ENCODE data around the gene CBY1.

The CBY1 gene

DNA sequence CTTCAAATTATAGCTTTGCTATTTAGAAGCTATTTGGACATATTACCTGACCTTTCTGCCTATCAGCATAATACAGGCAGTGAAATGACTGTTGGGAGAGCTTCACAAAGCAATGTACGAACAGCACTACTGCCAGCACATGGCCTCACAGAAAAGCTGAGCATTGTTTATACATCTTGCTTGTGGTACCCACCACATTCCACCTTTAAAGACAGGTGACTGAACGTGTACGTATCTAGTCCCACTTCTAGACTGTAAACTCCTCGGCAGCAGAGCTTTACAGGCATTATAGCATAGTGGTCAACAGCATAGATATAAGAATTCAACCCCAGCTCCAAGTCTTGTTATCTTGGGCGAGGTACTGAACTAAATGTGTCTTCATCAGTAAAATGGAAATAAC lies 42.7 kb downstream of the CBY1 start:
- Mint-ChIP-seq H3K4me3 (peak overlapping the region; percentile 79 to 90), H3K27ac (peak overlapping the region; percentile 95 to 98), H3K9me3 (no peaks in the 10 kb centered on the region), H3K4me1 (ENCODE audit: low read depth in 2 of 2) (peaks cover 40 to 53% of the 10 kb centered on the region in 2 donors), H3K27me3 (no peaks in the 10 kb centered on the region), H3K36me3 (ENCODE audit: insufficient read depth) (peaks cover 46% of the 10 kb centered on the region)
- DNase-seq (no peak), ATAC-seq (replicated peaks) (no peak)

DNA sequence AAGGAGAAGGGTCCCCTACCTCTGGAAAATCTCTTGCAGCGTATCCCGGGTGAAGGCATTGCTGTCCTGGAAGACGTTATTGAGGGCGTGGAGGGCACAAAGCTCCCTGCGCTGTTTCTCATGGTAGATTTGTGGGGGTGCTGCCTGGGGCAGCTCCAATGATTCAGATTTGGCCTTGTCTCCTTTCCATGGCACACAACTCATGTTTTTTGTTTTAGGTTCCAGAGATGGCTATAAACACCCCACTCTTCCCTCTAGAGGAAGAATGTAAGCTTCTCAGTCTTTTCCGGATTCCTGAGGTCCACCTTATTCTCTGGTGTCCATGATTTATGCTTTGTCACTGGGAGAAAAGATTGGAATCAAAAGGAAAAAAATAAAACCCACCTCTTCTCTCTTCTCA lies 43.3 kb downstream of the CBY1 start:
- Mint-ChIP-seq H3K27me3 (no peaks in the 10 kb centered on the region), H3K27ac (peak overlapping the region; percentile 95 to 98), H3K4me1 (ENCODE audit: low read depth in 2 of 2) (peaks cover 38 to 50% of the 10 kb centered on the region in 2 donors), H3K9me3 (no peaks in the 10 kb centered on the region), H3K36me3 (ENCODE audit: insufficient read depth) (peaks cover 40% of the 10 kb centered on the region), H3K4me3 (peak overlapping the region; percentile 79 to 90)
- DNase-seq (no peak), ATAC-seq (replicated peaks) (no peak)

DNA sequence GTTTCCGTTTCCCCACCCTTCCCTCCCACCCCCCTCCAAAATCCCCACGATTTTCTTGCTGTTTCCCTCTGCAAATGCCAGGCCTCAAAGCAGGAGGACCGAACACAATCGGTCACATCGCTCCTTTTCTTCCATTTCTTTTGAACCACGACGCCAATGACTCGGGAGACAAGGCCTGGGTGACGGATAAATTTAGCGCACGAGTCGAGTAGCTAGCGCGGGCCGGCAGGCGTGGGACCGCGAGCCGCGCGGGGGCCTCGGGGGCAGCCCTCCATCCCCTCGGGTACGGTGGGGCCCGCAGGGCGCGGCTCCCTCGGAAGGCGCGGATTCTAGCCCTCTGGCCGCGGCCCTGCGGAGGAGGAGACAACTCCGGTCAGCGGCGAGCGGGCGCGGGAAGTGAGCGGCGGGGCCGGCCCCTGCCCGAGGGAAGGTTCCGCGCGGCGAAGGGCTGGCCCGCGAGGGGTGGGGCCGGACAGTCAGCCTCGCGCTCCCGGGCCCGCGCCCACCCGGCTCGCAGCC lies 43.9 kb downstream of the CBY1 start:
- H3K4me1 Mint-ChIP-seq (ENCODE audit: low read depth in 2 of 2) = peaks cover 41 to 48% of the 10 kb centered on the region in 2 donors
- no peaks in the 10 kb centered on the region for H3K27me3 Mint-ChIP-seq
- H3K27ac Mint-ChIP-seq = peak overlapping the region; percentile 95 to 98
- no peak for ATAC-seq (replicated peaks)
- peaks cover 43% of the 10 kb centered on the region for H3K36me3 Mint-ChIP-seq (ENCODE audit: insufficient read depth)
- H3K9me3 Mint-ChIP-seq = no peaks in the 10 kb centered on the region
- no peak for DNase-seq
- H3K4me3 Mint-ChIP-seq = peak overlapping the region; percentile 79 to 90

DNA sequence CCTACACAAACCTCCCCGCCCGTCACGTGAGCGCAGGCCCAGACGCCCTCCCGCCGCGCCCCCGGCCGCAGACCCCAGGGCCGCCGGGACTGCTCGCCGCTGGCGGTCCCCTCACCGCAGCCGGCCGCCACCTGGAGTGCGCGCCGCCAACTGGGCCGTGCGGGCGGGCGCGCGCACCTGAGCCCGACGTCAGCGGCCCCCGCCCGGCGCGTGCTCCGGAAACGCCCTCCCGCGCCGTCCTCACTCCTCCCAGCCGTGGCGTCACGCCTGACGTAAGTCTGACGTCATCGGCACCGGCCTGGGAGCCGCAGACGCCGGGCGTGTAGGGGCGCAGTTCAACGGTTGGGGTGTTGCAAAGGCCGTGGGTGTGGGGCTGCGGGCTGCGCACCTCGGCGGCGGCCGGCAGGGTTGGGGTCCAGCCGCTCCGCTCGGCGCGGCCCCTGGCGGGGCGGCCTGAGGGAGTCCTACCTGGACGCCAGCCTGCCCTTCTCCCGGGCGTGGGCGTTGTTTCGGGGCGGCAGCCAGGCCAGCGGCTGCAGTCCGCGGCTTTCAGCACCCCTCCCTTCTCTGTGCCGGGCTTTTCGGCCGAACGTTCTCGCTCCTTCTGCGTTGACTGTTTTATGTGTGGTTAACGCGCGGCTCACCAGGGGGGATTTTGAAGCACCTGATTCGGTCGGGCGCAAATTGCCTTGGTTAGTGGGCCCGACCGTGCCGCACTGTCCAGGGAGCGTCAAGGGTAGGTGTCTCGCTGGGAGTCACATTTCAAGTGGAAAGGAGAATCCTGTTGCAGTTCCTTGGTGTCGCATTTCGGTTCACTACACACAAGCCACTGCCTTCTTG lies 44.6 kb downstream of the CBY1 start, which contains the start of gene JOSD1:
TSS of gene JOSD1 (minus strand) at position 155 of the 840 bp plus-strand sequence. CDS start 956 bp downstream, outside the sequence.
- Mint-ChIP-seq H3K9me3 (no peaks in the 10 kb centered on the region), H3K4me1 (ENCODE audit: low read depth in 2 of 2) (peaks cover 41 to 47% of the 10 kb centered on the region in 2 donors), H3K27me3 (no peaks in the 10 kb centered on the region), H3K27ac (peak within 1 kb of the TSS; percentile 95 to 98), H3K36me3 (ENCODE audit: insufficient read depth) (peaks cover 48% of the 10 kb centered on the region), H3K4me3 (peak within 1 kb of the TSS; percentile 79 to 90)
- ATAC-seq (replicated peaks) (peak; percentile 54), DNase-seq (peak; percentile 99 to 100 (median 99))

DNA sequence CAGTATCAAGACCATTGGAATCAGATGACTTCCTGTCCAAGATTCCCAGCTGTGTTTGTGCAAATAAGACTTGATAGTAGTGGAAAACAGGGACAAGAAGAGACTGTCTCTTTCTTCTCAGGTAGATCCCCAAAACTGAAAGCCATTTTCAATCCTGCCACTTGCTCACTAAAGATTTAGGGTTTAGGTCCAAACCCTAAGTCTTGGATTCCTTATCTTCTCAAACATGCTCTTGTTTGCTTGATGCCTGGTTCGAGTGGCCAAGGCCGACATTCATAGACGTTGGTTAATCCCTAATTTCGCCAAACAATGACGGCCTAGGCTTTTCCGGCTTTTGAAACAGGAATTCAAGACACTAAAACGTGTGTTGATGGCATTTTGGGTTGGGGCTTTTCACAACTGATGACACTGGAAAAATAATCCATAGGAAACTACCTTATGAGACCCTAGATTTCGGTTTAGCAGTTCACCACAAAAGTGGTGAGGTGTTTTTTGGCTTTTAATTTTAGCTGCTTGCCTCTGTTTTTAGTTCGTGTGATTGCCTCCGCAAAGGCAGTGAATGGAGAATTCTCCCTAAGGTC lies 48.3 kb downstream of the CBY1 start:
- Mint-ChIP-seq H3K27ac (peak overlapping the region; percentile 87 to 91), H3K27me3 (no peaks in the 10 kb centered on the region), H3K36me3 (ENCODE audit: insufficient read depth) (peaks cover 45% of the 10 kb centered on the region), H3K9me3 (no peaks in the 10 kb centered on the region), H3K4me1 (ENCODE audit: low read depth in 2 of 2) (peaks cover 40 to 41% of the 10 kb centered on the region in 2 donors), H3K4me3 (peak overlapping the region; percentile 87 to 93)
- no peak for ATAC-seq (replicated peaks)
- DNase-seq = no peak

DNA sequence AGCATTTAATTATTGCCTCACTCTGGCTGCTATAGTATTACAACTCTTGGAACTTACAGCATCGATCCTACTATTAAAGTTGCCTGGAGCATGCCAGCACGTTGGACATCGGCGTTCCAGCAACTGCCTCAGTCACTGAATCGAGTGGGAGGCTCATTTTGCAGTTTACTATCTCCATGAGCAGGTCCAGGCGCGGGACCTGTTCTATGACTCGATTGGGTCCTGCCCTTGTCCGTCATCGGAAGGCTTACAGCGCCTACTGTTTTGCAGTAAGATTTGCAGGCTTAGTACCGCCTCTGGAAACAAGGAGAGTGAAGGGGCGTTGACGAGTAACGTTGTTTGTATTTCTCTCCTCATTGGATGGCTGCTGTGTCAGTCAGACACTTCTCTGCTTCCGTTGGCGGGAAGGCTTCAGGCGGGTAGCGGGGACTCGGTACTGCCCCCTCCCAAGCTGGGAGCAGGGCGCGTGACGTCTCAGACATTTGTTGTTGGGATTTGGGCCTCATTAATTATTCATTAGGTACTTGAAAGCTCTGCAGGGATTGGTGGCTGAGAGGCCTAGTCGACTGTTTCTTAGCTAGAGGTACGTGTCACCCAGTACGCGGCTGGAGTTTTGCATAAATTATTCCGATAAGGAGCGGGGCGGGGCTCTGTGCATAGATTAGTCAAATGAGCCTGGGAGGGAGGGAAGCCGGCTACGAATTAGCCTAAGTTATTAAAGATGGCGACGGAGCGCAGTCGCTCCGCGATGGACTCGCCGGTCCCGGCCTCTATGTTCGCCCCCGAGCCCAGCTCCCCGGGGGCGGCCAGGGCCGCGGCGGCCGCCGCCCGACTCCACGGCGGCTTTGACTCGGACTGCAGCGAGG lies 49.0 kb downstream of the CBY1 start, which contains the start of gene GTPBP1:
TSS of gene GTPBP1 (plus strand) at position 710 of the 866 bp plus-strand sequence. CDS start at position 722, 12 bp downstream.
- ATAC-seq (replicated peaks) (peak; percentile 71), DNase-seq (peak; percentile 95 to 98 (median 96))
- Mint-ChIP-seq H3K27ac (peak within 1 kb of the TSS; percentile 87 to 91), H3K4me1 (ENCODE audit: low read depth in 2 of 2) (peaks cover 36 to 39% of the 10 kb centered on the region in 2 donors), H3K9me3 (no peaks in the 10 kb centered on the region), H3K4me3 (peak within 1 kb of the TSS; percentile 87 to 93), H3K27me3 (no peaks in the 10 kb centered on the region), H3K36me3 (ENCODE audit: insufficient read depth) (peaks cover 39% of the 10 kb centered on the region)

DNA sequence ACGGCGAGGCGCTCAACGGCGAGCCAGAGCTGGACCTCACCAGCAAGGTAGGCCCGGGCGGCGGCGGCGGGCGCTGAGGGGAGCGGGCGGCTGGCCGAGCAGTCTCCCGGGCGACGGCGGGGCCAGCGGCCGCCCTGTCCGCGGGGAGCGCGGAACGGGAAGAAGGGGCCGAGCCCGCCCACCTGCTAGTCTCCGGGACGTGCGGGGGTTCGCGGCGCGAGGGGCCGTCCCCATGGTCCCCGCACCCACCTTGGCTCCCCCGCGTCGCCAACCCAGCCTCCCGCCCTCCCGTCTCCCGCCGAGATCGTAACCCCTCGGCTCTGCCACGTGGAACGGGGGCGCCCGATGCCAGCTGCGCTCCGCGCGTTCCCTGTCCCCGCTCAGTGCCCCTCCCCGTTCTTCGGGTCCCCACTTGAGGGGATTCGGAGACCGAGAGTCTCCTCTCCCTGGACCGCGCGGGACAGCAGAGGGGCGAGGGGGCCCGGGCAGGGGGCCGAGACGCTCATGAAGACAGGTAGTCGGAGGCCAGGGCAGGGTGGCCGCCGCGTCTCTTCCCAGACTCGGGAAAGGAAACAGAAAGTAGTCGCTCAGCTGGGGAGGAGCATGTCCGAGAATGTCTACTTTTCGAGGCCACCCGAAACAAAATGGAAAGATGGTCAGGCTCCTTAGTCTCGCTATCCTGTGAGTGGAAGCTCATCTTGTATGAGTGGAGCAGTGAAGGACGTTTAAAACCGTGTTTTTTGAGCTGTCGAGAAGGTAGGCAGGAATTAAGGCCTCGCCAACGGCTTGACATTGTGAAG lies 49.9 kb downstream of the CBY1 start:
- Mint-ChIP-seq H3K4me1 (ENCODE audit: low read depth in 2 of 2) (peaks cover 41 to 44% of the 10 kb centered on the region in 2 donors), H3K36me3 (ENCODE audit: insufficient read depth) (peaks cover 39% of the 10 kb centered on the region), H3K27me3 (no peaks in the 10 kb centered on the region)

DNA sequence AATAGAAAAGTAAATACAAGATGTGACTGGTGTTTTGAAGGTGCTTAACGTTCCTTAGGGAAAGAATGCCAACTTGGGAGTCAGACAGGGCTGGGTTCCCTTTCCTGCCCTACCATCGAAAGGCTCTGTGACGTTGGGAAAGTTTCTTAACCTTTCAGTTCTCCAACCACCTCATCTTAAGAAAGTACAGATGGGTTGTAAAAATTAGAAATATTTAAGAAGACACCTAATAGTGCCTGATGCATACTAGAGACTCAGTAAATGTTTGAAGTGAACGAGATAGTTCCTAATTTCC lies 50.4 kb downstream of the CBY1 start:
- DNase-seq (no peak), ATAC-seq (replicated peaks) (no peak)
- peak overlapping the region; percentile 87 to 93 for H3K4me3 Mint-ChIP-seq
- H3K4me1 Mint-ChIP-seq (ENCODE audit: low read depth in 2 of 2) = peaks cover 38 to 47% of the 10 kb centered on the region in 2 donors
- H3K27me3 Mint-ChIP-seq = no peaks in the 10 kb centered on the region
- peaks cover 33% of the 10 kb centered on the region for H3K36me3 Mint-ChIP-seq (ENCODE audit: insufficient read depth)
- H3K9me3 Mint-ChIP-seq = no peaks in the 10 kb centered on the region
- peak overlapping the region; percentile 87 to 91 for H3K27ac Mint-ChIP-seq

More for the DNA sequence above, 49.9 kb downstream of the CBY1 start:
- Mint-ChIP-seq H3K9me3 (no peaks in the 10 kb centered on the region), H3K4me3 (peak overlapping the region; percentile 87 to 93), H3K27ac (peak overlapping the region; percentile 87 to 91)
- DNase-seq (peak in 1 of 3 experiments; percentile 30), ATAC-seq (replicated peaks) (no peak)

DNA sequence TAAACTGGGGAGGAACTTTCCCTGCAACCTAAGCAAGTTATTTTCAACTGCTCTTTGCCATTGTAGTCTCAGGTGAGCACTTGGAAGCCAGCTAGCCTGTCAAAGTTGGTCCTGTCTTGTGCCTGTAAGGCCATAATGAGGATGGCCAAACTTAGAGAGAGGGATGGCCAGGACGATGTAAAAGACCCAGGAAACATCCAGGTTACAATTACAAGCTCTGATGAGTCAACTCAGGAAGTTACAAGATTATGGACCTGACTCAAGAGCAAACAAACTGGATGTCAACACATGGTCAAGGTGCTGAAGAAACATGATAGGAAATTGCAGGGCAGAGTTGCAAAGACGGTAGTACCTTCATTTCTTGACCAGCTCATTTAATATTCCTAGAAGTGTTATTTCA lies 50.9 kb downstream of the CBY1 start:
- DNase-seq = no peak
- no peak for ATAC-seq (replicated peaks)
- H3K36me3 Mint-ChIP-seq (ENCODE audit: insufficient read depth) = peaks cover 31% of the 10 kb centered on the region
- H3K27ac Mint-ChIP-seq = peak overlapping the region; percentile 87 to 91
- peak overlapping the region; percentile 87 to 93 for H3K4me3 Mint-ChIP-seq
- H3K27me3 Mint-ChIP-seq = no peaks in the 10 kb centered on the region
- H3K9me3 Mint-ChIP-seq = no peaks in the 10 kb centered on the region
- peaks cover 43 to 52% of the 10 kb centered on the region in 2 donors for H3K4me1 Mint-ChIP-seq (ENCODE audit: low read depth in 2 of 2)

DNA sequence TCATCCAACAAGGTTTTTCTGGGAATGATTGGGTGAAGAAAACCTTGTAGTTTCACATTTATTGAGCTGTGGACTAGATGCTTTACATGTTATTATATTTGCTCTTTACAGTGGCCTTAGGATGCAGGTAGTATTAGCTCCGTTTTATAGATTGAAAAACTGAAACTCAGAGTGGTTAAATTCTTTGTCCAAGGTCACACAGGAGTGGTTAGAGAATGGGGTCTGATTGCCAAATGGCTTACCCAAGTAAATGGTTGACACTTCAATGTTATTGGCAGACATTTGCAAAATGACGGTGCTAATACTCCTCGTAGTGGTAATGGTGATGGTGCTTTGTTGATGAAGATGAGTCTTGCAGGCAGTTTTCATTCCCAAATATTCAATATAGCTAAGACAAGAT lies 51.5 kb downstream of the CBY1 start:
- Mint-ChIP-seq H3K4me3 (peak overlapping the region; percentile 87 to 93), H3K27ac (peak overlapping the region in 1 of 2 donors; percentile 68), H3K27me3 (no peaks in the 10 kb centered on the region), H3K9me3 (no peaks in the 10 kb centered on the region), H3K36me3 (ENCODE audit: insufficient read depth) (peaks cover 29% of the 10 kb centered on the region), H3K4me1 (ENCODE audit: low read depth in 2 of 2) (peaks cover 46 to 59% of the 10 kb centered on the region in 2 donors)
- DNase-seq (no peak), ATAC-seq (replicated peaks) (no peak)

DNA sequence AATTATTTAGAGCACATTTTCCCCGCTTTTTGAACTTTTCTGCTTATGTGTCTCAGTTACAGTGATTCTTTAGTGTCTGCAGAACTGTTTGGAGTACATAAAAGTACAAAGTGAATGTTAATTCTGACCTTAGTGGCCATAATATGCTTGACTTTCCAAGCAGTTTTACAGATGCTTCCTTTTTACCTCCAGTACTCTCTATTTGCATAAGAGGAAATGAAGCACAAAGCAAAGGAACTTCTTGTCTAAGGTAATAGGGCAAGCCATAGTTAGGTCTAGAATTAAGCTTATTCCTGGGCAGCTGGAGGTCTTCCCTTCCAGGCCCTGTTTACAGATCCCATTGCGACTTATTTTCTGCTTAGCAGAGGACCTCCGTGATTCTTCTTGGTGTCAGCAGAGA lies 52.9 kb downstream of the CBY1 start:
- Mint-ChIP-seq H3K9me3 (no peaks in the 10 kb centered on the region), H3K27me3 (no peaks in the 10 kb centered on the region), H3K36me3 (ENCODE audit: insufficient read depth) (peaks cover 36% of the 10 kb centered on the region), H3K4me3 (no peak overlapping the region), H3K4me1 (ENCODE audit: low read depth in 2 of 2) (peaks cover 55 to 71% of the 10 kb centered on the region in 2 donors), H3K27ac (peak overlapping the region in 1 of 2 donors; percentile 12)
- no peak for ATAC-seq (replicated peaks)
- DNase-seq = no peak

DNA sequence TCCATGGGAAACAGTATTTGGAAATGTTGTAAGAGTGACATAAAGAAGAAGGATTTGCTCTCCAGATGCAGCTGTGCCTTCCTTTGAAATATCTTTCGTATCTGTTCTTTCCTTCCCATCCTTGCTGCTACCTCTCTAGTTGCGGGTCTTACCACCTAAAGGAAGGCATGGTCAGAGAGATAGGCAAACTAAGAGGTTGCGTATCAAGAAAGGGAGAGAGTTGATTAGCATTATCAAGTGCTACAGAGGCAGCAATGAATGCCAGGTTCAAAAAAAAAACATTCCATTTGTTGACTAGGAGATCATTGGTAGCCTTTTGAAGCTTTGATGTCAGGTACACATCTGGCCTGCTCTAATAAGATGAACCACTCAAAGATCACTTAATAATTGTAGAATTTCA lies 53.9 kb downstream of the CBY1 start:
- Mint-ChIP-seq H3K9me3 (no peaks in the 10 kb centered on the region), H3K36me3 (ENCODE audit: insufficient read depth) (peaks cover 38% of the 10 kb centered on the region), H3K27me3 (no peaks in the 10 kb centered on the region), H3K4me1 (ENCODE audit: low read depth in 2 of 2) (peaks cover 59 to 78% of the 10 kb centered on the region in 2 donors), H3K27ac (peak overlapping the region in 1 of 2 donors; percentile 57), H3K4me3 (no peak overlapping the region)
- ATAC-seq (replicated peaks) (no peak), DNase-seq (no peak)

Measured in effector memory CD8-positive, alpha-beta T cell (primary cell).